GM12892 (cell line): ENCODE measurements around the gene C1S.

Experiments
- DNase-seq: peaks from one replicate; pipeline ENCODE4 v3.0.0; 2011; ENCODE audit not compliant: insufficient read length
- FAIRE-seq: peaks from 2 replicates; lab custom pipeline; 2011; peaks lifted over from hg19 to GRCh38; lab: Jason Lieb, UNC
- POLR2A ChIP-seq: IDR thresholded peaks from 2 replicates; pipeline ENCODE4 v1.6.1; 2011; ENCODE audit warnings: low read depth, low read length, control low read depth
- POLR2AphosphoS5 ChIP-seq: IDR thresholded peaks from 2 replicates; pipeline ENCODE4 v1.6.1; 2011; ENCODE audit warnings: low read depth, low read length, control low read depth
- TAF1 ChIP-seq: IDR thresholded peaks from 2 replicates; pipeline ENCODE4 v1.6.1; 2011; ENCODE audit warnings: low read depth, mild to moderate bottlenecking, control low read depth, low read length, borderline replicate concordance

C1S gene

GRCh38 chr12:7068994-7069346 is 8.5 kb downstream of the C1S start:
- FAIRE-seq (no peak), DNase-seq (no peak)
- TF ChIP-seq TAF1 = no peak
- TF ChIP-seq POLR2A = no peak
- no peak for TF ChIP-seq POLR2AphosphoS5

DNA sequence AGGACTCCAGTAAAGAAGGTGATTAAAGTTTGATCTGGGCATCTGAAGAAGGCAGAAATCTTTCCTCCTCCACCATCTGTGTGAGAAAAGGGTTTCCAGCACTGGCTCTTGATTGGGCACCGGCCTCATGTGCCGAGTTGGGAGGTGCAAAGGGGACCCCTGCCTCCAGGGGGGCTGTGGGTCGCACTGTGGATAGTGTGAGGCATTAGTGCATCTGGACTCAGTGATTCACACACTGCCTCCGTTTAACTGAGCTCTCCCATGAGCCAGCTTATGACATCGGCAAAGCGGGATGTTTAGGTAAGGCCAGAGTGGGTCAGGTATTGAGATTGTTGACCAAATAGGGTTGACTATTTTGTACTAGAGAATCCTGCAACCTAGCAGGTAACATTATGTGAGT is 8.9 kb downstream of the C1S start:
- TF ChIP-seq POLR2A (no peak), TAF1 (no peak), POLR2AphosphoS5 (no peak)
- FAIRE-seq = no peak
- no peak for DNase-seq

DNA sequence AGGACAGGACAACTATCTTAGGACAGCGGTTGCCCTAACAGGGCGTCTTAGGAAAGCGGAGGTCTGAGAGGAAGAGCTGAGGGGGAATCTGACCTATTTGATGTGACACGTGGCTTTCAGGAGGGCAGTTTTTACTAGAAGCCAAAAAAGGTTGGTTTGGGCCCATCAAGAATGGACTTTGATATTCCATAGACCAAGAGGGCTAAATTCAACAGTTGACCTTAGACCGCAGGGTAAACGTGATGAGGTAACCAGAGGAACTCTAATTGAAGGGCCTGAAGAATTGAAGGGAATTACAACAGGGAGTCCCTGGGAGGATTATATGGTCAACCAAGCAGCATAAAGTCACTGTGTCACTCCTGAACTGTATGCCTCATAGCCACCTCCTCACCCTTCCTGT is 11.5 kb downstream of the C1S start:
- DNase-seq = no peak
- no peak for FAIRE-seq
- TF ChIP-seq TAF1 (no peak), POLR2AphosphoS5 (no peak), POLR2A (no peak)

DNA sequence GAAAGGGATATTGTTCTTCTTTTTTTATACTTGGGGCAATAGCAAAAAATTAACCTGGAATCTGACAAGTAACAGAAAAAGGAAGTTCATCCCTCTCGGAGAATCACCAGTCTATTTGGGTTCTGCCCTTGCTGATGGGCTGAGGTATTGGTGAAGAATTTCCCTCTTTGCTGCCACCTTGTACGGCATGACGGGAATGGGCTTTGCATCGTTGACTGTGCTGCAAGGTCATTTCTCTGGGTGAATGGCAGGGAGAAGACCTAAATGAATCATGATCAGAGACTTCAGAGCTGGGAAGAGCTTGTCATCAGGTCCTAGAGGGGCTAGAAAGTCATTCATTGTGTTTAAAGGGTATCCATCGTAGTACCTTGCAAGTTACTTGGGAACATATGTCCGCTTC is 12.0 kb downstream of the C1S start:
- FAIRE-seq = no peak
- DNase-seq = no peak
- TF ChIP-seq POLR2A (no peak), POLR2AphosphoS5 (no peak), TAF1 (no peak)

- FAIRE-seq (no peak), DNase-seq (no peak)
- TF ChIP-seq TAF1 = no peak
- no peak for TF ChIP-seq POLR2A
- no peak for TF ChIP-seq POLR2AphosphoS5
These were observed 13.4 kb downstream of the C1S start for GRCh38 chr12:7073946-7074345.

- no peak for TF ChIP-seq TAF1
- no peak for TF ChIP-seq POLR2A
- no peak for TF ChIP-seq POLR2AphosphoS5
- FAIRE-seq = no peak
- DNase-seq = no peak
These were observed 15.0 kb downstream of the C1S start for GRCh38 chr12:7075518-7075917.

- TF ChIP-seq TAF1 (no peak), POLR2A (no peak), POLR2AphosphoS5 (no peak)
- no peak for DNase-seq
- no peak for FAIRE-seq
These were observed 15.4 kb downstream of the C1S start for GRCh38 chr12:7075939-7076338.

DNA sequence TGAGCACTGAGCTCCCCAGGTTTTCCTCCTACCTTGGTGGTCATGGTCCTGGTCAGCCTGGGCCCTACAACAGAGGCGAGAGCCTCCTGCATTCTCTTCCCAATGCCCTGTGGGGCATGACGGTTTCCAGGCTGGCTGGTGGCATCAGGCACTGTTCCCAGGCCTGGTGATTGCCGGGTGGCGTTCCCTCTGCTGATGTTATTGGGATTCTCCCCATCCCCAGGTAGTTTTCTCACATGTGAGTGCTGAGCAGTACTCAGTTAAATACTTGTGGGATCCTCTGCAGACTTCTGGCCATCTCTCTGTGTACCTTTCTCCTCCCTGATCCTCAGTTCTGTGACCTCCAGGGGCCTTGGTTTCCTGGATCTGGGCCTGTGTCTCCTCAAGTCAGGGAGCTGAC is 16.0 kb downstream of the C1S start:
- DNase-seq = no peak
- FAIRE-seq = no peak
- no peak for TF ChIP-seq POLR2AphosphoS5
- TF ChIP-seq POLR2A = no peak

DNA sequence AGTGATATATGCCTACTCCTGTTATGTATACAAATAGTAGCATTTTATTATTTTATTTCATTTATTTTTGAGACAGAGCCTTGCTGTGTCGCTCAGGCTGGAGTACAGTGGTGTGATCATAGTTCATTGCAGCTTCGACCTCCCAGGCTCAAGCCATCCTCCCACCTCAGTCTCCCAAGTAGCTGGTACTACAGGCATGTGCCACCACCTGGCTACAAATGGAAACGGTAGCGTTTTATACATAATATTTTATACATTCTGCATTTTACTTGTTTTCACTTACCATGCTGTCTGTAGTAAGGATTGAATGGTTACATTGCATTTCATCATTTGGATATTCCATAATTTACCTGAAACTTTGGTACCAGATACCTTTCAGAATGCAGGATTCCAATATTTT is 17.6 kb downstream of the C1S start:
- TF ChIP-seq POLR2A = no peak
- no peak for TF ChIP-seq POLR2AphosphoS5
- no peak for TF ChIP-seq TAF1
- DNase-seq (no peak), FAIRE-seq (no peak)

DNA sequence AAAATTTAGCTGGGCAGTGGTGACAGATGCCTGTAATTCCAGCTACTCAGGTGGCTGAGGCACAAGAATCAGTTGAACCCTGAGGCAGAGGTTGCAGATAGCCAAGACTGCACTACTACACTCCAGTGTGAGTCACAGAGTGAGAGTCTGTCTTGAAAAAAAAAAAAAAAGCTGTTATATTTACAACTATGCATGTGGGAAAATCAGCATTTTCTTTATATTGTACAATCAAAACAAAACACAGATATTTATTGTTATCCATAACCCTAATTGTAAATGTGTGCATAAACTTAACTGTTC is 19.3 kb downstream of the C1S start:
- DNase-seq (no peak), FAIRE-seq (no peak)
- no peak for TF ChIP-seq TAF1
- TF ChIP-seq POLR2A = no peak
- no peak for TF ChIP-seq POLR2AphosphoS5

DNA sequence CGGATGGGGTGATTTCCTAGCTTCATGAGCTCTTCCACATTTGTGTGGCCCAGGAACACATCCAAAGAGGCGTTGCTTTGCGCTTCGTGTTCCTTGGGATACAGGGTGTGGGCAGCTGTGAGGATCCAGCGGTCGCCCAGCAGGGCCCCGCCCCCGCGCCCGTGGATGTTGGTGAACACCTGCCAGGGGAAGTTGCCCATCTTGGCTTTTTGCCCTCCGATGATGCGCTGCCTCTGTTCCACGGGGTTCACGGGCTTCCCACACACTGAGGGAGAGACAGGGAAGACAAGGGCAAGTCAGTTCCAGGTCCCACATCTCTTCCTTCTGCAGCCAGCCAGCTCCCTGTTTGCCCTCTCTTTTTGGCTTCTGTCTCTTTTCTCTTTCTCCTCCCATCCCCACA is 20.5 kb downstream of the C1S start:
- FAIRE-seq (no peak), DNase-seq (no peak)
- TF ChIP-seq POLR2A = no peak
- no peak for TF ChIP-seq POLR2AphosphoS5
- TF ChIP-seq TAF1 = no peak

DNA sequence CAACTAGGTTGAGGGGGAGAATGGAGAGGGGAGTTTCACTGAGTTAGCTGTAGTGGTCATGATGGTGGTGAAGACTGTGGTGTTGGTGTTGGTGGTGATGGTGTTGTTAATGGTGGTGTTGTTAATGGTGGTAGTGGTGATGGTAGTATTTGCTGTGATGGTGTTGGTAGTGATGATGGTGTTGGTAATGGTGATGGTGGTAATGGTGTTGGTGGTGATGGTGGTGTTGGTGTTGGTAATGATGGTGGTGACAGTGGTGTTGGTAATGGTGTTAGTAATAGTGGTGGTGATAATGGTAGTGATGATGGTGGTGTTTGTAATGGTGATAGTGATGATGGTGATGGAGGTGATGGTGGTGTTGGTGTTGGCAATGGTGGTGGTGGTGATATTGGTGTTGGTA is 22.6 kb downstream of the C1S start:
- no peak for TF ChIP-seq POLR2A
- TF ChIP-seq POLR2AphosphoS5 = no peak
- TF ChIP-seq TAF1 = no peak
- DNase-seq (no peak), FAIRE-seq (no peak)
